Stimulated activated CD8-positive, alpha-beta memory T cell treated with anti-CD3 and anti-CD28 coated beads, Interleukin-4, amount 100 ng/mL, for 48 hours (primary cell): ENCODE results near the gene CTNNA3.
"Not testable (repeated sequence)": the region's sequence is repeated elsewhere in the genome, so short reads cannot be mapped to it uniquely, and the experiment has no call there.

Experiments used
- DNase-seq: peaks from one replicate; pipeline ENCODE4 v3.0.0-alpha.2; 2020

The CTNNA3 gene

GRCh38 chr10:66350622-66351399, 1345.2 kb downstream of the CTNNA3 start:
- no peak for DNase-seq

- no peak for DNase-seq
Observed at GRCh38 chr10:66349726-66350125, 1346.3 kb downstream of the CTNNA3 start.

- no peak for DNase-seq
Observed at GRCh38 chr10:66349076-66349475, 1346.9 kb downstream of the CTNNA3 start.

GRCh38 chr10:66337211-66337610, 1358.8 kb downstream of the CTNNA3 start:
- DNase-seq: no peak

- DNase-seq: no peak
Observed at GRCh38 chr10:66336791-66337190, 1359.2 kb downstream of the CTNNA3 start.

- DNase-seq: not testable (repeated sequence)
Observed at GRCh38 chr10:66335753-66336152, 1360.2 kb downstream of the CTNNA3 start.

GRCh38 chr10:66329147-66329546, 1366.8 kb downstream of the CTNNA3 start:
- DNase-seq: no peak

GRCh38 chr10:66326876-66327275, 1369.1 kb downstream of the CTNNA3 start:
- no peak for DNase-seq

- no peak for DNase-seq
Observed at GRCh38 chr10:66322777-66323176, 1373.2 kb downstream of the CTNNA3 start.

- no peak for DNase-seq
Observed at GRCh38 chr10:66321723-66322665, 1374.0 kb downstream of the CTNNA3 start.

GRCh38 chr10:66318761-66319160, 1377.2 kb downstream of the CTNNA3 start:
- no peak for DNase-seq

- DNase-seq: no peak
Observed at GRCh38 chr10:66307826-66308225, 1388.2 kb downstream of the CTNNA3 start.

GRCh38 chr10:66301078-66301477, 1394.9 kb downstream of the CTNNA3 start:
- DNase-seq: no peak

GRCh38 chr10:66295602-66296001, 1400.4 kb downstream of the CTNNA3 start:
- no peak for DNase-seq

- no peak for DNase-seq
Observed at GRCh38 chr10:66294538-66294937, 1401.5 kb downstream of the CTNNA3 start.

- DNase-seq: no peak
Observed at GRCh38 chr10:66292922-66293321, 1403.1 kb downstream of the CTNNA3 start.

- no peak for DNase-seq
Observed at GRCh38 chr10:66292456-66292855, 1403.5 kb downstream of the CTNNA3 start.

- no peak for DNase-seq
Observed at GRCh38 chr10:66291133-66291532, 1404.9 kb downstream of the CTNNA3 start.

- no peak for DNase-seq
Observed at GRCh38 chr10:66284621-66285020, 1411.4 kb downstream of the CTNNA3 start.

- no peak for DNase-seq
Observed at GRCh38 chr10:66283874-66284464, 1412.0 kb downstream of the CTNNA3 start.

GRCh38 chr10:66283064-66283463, 1412.9 kb downstream of the CTNNA3 start:
- no peak for DNase-seq

GRCh38 chr10:66281327-66281726, 1414.7 kb downstream of the CTNNA3 start:
- no peak for DNase-seq

GRCh38 chr10:66277481-66277880, 1418.5 kb downstream of the CTNNA3 start:
- DNase-seq: no peak
